AG04450 (cell line): ENCODE measurements around the gene NUDCD2. TPM values are rescaled to one million over a fixed set of nuclear protein-coding genes. Genes with fewer than 3 reads are reported as not detected.

Experiments used
- CTCF ChIA-PET: fragments of 300-600, 350-600 bp; formaldehyde crosslinking; extraction: SDS; loops from one replicate; lab custom pipeline; 2022; ENCODE audit warnings: antibody characterized with exemption, inconsistent platforms; lab: Charles Lee
- POLR2A ChIA-PET: fragments of 350-600 bp; formaldehyde crosslinking; extraction: SDS; loops from one replicate; lab custom pipeline; 2021; ENCODE audit warnings: antibody characterized with exemption, inconsistent platforms; lab: Yijun Ruan, JAX
- DNase-seq: peaks from one replicate; pipeline ENCODE4 v3.0.0-alpha.2; 2011; ENCODE audit warnings: low read depth, low spot score
- H3K27ac ChIP-seq: one replicate; pipeline ENCODE4 v1.5.1; 2012; ENCODE audit warnings: low read depth, low read length, control low read depth
- H3K27me3 ChIP-seq: one replicate; pipeline ENCODE4 v1.6.0; 2012; ENCODE audit warnings: low read length; ENCODE audit not compliant: control insufficient read depth, insufficient read depth
- H3K4me3 ChIP-seq: 2 replicates; pipeline ENCODE4 v1.5.1; 2011; ENCODE audit warnings: mild to moderate bottlenecking, low read depth, low read length, control low read depth
- H3K9me3 ChIP-seq: 2 replicates; pipeline ENCODE4 v1.5.1; 2012; ENCODE audit warnings: low read length; ENCODE audit not compliant: control insufficient read depth, insufficient read depth
- CTCF ChIP-seq: IDR thresholded peaks from 2 replicates; pipeline ENCODE4 v1.5.1; 2011; ENCODE audit warnings: low read depth, low read length, control low read depth, inconsistent platforms
- polyA plus RNA-seq: library from polyadenylated mRNA; depleted of rRNA; stranded (reverse); fragments of >200 nt; gene quantifications from 2 replicates; pipeline ENCODE4 v1.2.3, GENCODE V29; 2011

NUDCD2 gene
- polyA plus RNA-seq, 1 experiment = 5.6 TPM

DNA sequence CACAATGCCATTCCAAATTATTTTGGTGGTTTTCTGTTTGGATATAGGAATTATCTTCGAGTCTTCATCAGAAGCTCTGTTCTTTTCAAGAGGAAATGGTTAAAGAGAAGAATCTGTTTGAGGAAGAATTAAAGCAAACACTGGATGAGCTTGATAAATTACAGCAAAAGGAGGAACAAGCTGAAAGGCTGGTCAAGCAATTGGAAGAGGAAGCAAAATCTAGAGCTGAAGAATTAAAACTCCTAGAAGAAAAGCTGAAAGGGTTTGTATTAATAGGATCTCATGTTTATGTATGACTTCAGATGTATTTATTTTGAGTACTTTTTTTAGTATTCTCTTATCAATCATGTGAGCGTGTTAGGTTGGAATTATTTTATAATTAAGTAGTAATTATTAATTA lies 15.5 kb upstream of the NUDCD2 start:
- CTCF ChIA-PET = interaction anchor here (0.7 to 3.9 kb wide), 5 partner anchors 9 to 1068 kb away, joined by 3 to 27 read pairs (median 3); partner anchors contain the start of gene MAT2B
- DNase-seq = no peak
- POLR2A ChIA-PET = no interaction called here
- H3K27ac ChIP-seq = no peak overlapping the region
- no peaks in the 10 kb centered on the region for H3K27me3 ChIP-seq
- no peak for TF ChIP-seq CTCF
- H3K4me3 ChIP-seq = no peak overlapping the region
- no peaks in the 10 kb centered on the region for H3K9me3 ChIP-seq

GRCh38 chr5:163473635-163474243 lies 13.8 kb upstream of the NUDCD2 start:
- Histone ChIP-seq H3K27ac (no peak overlapping the region), H3K27me3 (no peaks in the 10 kb centered on the region), H3K9me3 (no peaks in the 10 kb centered on the region), H3K4me3 (no peak overlapping the region)
- DNase-seq = no peak
- POLR2A ChIA-PET = interaction anchor here (1.1 kb wide), 1 partner anchor 13 kb away, joined by 4 read pairs; the partner anchor contains the start of genes HMMR and NUDCD2
- CTCF ChIA-PET = interaction anchor here (0.6 to 3.9 kb wide), 7 partner anchors 8 to 35 kb away, joined by 3 to 27 read pairs (median 5); partner anchors contain the start of genes HMMR, MAT2B and NUDCD2
- peak; percentile 43 for TF ChIP-seq CTCF

- H3K4me3 ChIP-seq = no peak overlapping the region
- no peaks in the 10 kb centered on the region for H3K9me3 ChIP-seq
- CTCF ChIA-PET = interaction anchor here (1.1 kb wide), 1 partner anchor 12 kb away, joined by 3 read pairs; no protein-coding TSS in a partner anchor
- POLR2A ChIA-PET = interaction anchor here (0.8 kb wide), 1 partner anchor 8 kb away, joined by 3 read pairs; the partner anchor contains the start of genes HMMR and NUDCD2
- no peak for TF ChIP-seq CTCF
- H3K27me3 ChIP-seq = no peaks in the 10 kb centered on the region
- H3K27ac ChIP-seq = no peak overlapping the region
- DNase-seq = no peak
These were observed 7.8 kb upstream of the NUDCD2 start for GRCh38 chr5:163467682-163468081.

- H3K27me3 ChIP-seq = no peaks in the 10 kb centered on the region
- no peak for TF ChIP-seq CTCF
- DNase-seq = no peak
- POLR2A ChIA-PET = interaction anchor here (3.4 kb wide), 1 partner anchor 25 kb away, joined by 20 read pairs; the partner anchor contains the start of gene CCNG1
- H3K27ac ChIP-seq = no peak overlapping the region
- CTCF ChIA-PET = interaction anchor here (0.6 to 1.0 kb wide), 2 partner anchors 9 to 12 kb away, joined by 3 to 4 read pairs; no protein-coding TSS in a partner anchor
- H3K4me3 ChIP-seq = no peak overlapping the region
- H3K9me3 ChIP-seq = no peaks in the 10 kb centered on the region
These were observed 3.1 kb upstream of the NUDCD2 start for GRCh38 chr5:163463063-163463435.
